ENCODE measurements around the gene ID3. TPM values are rescaled to one million over a fixed set of nuclear protein-coding genes. Genes with fewer than 3 reads are reported as not detected.
"Not testable (repeated sequence)": the region's sequence is repeated elsewhere in the genome, so short reads cannot be mapped to it uniquely, and the experiment has no call there.

ID3 gene
- total RNA-seq, 1 donor from 2014 or later, result 13.5 TPM

DNA sequence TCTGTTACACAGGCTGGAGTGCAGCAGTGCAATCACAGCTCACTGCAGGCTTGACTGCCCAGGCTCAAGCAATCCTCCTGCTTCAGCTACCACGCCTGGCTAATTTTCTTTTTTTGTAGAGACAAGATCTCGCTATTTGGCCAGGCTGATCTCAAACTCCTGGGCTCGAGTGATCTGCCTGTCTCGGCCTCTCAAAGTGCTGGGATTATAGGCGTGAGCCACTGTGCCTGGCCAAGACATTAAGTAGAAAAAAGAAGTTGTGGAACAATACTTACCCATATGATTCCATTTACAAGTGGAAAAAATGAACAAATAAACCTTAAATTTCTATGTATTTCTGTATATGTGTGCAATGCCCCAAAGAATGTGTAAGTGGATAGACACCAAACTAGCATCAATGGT lies 30.3 kb upstream of the ID3 start:
- no peak for DNase-seq (ENCODE audit: low read depth)

DNA sequence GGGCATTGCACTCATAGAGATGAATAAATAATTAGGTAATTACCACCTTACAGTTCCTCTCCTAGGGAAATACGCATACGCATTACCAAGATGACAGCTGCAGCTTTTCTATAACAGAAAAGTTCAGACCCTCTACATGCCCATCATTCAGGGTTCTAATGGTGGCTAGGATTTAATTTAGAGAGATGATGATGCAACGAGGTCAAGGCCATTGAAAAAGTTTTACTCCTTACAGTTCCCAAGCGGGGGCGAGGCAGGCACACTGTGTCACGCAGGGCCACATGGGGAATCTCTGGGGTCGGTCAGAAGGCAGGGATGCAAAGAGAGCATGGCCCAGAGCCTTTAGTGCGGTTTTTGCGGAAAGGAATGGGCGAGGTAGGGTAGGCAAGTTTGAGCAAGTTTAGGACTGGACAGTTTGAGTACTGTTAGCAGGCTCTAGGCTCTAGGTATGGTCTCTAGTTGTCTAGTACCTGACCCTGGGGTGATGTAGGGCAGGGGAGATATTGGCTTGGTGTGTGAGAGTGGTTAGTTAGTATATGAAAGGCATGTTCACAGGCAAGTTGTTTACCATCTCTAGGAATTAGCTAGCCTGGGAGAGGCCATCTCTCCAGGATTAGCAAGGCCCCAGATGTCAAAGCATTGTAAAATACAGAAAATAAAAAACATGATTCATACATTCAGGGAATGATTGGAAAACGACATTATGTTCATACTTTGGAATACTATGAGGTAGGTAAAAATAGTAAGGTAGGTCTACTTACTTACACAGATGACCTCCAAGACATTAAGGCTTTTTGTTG lies 29.6 kb upstream of the ID3 start:
- DNase-seq (ENCODE audit: low read depth), result no peak

DNA sequence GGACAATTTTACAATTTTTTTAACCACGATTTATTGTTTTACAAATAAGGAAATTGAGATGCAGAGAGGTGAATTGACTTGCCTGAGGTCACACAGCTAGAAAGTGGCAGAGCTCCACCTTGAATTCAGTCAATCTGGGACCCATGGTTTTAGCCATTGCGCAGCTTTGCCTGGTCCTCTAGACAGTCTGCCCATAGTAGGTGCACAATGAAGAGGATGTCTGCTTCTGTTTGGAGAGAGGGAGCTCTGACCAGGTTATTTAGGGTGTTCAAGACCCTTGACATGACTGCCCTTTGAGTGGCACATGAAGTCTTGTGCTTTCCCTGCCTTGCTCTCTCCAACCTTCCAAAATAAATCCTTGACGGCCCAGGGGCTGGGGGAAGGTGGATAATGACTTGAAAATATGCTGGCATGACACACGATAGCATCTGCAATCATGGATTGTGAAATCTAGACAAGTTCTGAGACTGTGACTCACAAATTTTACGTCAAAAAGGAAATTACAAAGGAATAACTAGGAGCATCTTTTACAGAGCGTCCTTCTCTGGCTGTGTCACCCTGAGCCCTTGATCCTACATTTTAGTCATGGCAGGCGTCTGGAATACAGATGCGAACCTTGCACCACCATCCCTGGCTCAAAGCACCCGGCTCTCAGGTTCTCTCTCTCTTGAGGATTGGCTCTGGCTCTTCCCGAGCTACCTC lies 26.2 kb upstream of the ID3 start:
- peak; percentile 78 for DNase-seq (ENCODE audit: low read depth)

DNA sequence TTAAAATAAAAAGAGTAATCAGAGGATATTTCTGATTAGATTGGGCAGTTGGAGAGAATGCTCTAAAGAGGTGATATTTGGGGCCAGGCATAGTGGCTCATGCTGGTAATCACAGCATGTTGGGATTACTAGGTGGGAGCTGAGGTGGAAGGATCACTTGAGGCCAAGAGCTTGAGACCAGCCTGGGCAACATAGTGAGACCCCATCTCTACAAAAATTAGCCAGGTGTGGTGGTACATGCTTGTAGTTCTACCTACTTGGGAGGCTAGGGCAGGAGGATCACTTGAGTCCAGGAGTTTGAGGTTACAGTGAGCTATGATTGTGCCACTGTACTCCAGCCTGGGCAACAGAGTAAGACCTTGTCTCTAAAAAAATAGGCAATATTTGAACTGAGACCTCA lies 24.4 kb upstream of the ID3 start:
- not testable (repeated sequence) for DNase-seq (ENCODE audit: low read depth)

DNA sequence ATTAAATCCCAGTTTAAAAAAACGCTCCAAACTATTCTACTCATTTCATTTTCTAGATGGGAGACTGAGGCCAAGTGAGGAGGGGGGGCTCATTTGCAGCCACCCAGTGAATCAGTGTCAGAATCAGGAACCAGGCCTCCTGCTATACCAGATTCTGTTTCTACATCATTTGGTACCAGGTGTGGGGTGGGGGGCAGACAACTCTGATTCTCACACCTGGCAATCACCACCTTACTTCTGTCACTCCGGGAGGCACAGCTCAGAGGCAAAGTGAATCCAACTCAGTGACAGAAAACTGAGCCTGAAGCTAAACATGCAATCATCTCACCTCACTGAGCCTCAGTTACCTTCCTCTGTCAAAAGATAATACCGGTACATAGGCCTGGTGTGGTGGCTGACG lies 23.5 kb upstream of the ID3 start:
- DNase-seq (ENCODE audit: low read depth), result no peak

DNA sequence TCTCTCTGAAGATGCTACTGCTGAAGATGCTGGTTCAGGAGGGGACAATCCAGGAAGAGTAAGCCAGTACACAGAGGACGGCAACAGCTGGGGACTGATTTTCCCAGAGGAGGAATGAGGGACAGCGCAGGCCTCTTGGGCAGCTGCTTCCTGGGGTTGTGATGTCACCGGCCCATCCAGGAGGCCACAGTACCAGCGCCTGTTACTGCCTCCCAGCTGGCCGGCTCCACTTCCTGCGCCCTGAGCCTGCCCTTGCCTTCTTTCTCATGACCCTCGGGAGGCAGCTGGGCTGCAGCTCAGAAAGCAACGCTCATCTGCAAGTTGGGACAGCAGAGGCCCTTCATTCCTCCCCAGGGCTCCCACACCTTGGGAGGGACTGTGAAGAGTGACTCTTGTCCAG lies 21.9 kb upstream of the ID3 start:
- peak; percentile 97 for DNase-seq (ENCODE audit: low read depth)

DNA sequence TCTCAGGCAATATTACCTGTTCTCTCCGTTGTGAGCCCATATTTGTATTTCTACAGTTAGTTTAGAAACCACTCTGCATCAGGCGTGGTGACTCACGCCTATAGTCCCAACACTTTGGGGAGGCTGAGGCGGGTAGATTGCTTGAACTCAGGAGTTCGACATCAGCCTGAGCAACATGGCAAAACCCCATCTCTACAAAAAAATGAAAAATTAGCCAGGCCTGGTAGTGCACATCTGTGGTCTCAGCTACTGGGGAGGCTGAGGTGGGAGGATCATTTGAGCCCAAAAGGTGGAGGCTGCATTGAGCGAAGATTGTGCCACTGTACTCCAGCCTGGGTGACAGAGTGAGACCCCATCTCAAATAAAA lies 19.7 kb upstream of the ID3 start:
- no peak for DNase-seq (ENCODE audit: low read depth)

DNA sequence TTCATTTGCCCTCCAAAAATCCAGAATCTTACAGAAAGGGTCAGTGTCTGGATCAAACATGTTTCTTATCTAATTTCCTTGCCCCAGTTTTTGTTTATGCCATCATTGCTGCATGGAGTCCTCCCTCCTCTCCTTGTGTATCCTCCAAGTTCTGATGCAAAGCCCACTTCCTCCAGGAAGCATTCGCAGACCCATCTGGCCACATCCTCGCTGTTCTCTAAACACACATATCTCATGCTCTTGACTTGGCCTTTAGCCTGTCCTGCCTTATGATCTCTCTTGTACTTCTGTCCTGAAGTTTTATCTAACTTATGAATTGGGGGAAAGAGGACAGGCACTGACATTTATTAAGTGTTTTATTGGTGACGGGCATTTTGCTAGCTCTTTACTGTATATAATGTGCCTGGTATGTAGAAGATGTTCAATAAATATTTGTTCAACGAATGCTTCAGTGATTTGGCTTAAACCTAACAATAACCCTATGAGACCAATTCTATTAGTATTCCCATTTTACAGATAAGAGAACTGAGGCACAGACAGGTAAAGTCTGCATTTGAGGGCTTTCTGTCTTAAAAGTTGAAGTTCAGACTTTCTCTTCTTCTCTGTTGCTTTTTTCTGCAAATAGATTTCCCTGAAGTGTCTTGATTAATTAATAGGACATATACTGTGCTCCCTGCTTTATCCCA lies 19.2 kb upstream of the ID3 start:
- DNase-seq (ENCODE audit: low read depth), result no peak

DNA sequence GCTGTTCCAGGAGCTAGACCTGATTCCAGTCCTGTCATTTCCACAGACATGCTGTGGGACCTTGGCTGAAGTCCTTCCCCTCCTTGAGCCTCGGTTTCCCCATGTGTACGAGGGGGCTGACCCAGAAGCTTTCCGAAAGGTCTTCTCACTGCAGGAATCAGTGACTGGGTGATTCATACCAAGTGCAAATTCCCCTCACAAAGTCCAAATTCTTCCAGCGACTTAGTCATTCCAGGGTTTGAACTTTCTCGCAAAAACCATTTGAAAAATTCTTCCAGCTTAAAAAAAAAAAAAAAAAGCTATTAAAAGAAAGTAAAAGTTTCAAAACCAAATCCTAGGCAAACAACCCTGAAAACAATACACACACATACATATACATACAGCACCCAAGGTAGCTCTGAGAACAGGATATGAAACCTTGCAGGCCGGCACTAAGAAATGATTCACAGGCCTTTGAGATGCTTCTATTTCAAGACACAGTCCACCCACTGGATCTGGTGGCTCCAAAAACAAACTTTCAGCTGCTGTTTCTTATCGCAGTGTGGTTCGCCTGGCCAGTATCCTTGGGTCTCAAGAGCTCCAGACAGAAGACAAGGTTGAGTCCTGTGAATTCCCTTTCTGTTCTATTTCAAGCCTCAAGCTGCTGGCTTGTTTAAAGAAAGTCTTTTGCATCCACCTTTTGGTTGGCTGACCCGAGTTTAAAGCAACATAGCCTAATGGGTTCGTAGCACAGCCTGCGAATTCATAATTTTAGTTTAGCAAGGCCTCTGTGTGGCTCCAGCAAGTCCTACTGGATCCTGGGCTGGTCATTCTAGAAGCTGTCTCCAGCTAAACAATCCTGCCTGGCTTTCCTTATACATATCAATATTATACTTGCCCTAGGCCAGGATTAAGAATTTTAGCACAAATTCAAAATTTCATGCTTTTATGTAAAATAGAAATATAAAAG lies 18.0 kb upstream of the ID3 start:
- peak; percentile 95 for DNase-seq (ENCODE audit: low read depth)

DNA sequence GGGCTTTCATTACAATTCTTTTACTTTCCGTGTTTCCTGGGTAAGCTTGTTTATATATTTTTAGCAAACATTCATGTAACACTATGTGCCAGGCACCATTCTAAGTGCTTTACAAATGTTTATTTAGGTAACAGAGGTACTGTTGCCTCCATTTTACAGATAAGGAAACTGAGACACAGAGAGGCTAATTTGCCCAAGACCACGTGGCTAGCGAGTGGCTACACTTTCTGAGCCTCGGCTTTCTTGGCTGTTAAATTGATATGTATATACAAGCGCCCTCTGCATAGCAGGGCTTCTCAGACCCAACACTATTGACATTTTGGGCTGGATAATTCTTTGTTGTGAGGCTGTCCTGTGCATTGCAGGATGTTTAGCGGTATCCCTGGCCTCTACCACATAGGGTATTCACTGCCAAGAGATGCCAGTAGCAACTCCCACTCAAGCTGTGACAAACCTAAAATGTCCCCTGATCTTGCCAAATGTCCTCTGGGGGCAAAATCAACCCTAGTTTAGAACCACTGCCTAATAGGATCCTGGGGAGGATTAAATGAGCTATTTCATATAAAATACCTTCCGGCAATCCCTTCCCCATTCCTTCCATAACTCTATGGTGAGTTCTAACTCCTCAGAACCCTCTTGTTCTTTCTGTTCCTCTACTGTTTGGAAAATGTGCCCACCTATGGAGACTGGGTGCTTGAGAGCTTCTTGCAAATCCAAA lies 17.2 kb upstream of the ID3 start:
- peak; percentile 28 for DNase-seq (ENCODE audit: low read depth)

DNA sequence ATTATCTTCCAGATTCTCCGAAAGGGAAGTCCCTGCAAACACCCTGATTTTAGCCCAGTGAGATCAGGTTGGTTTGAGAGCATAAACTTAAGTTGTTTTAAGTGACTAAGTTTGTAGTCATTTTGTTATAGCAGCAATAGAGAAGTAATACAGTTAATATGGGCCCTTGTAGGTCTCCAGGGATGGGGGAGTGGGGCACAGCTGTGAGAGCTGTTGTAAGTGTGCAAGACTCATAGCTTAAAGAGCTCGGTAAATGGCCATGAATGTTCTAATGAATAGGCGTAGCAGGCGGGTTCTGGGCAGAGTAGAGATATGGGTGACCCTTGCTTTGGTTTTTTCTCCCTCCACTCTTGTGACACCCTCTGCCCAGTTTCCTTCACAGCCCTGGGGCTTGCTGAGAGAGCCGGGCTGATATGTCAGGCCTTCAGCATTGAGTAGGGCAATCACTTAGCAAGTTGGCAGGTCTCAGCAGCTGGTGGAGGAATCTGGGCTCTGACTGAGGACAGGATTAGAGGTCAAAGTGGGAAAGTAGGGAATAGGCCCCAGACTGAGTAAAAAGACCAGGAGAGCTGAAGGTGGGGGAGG lies 16.0 kb upstream of the ID3 start:
- peak; percentile 49 for DNase-seq (ENCODE audit: low read depth)

DNA sequence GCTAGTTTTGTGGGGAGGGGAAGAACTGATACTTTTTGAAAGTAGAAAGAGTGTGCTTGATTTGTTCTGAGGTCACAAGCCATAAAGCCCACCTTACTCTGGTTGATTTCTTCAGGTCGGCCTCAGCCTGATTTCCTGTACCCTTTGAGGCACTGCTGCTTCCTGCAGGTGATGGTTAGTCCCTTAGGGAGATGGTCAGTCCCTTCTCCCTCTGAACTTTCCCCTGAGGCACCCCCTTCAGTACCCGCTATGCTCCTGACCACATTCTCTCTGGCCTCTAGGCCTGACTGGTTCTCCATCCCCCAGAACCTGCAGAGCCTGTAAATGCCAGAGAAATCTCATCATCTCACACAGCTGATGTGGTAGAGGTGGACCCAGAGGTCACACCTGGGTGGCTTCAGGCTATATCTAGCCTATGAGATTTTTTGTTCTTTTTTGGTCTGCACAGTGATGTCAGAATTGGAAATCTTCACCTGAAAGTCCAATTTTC lies 15.0 kb upstream of the ID3 start:
- no peak for DNase-seq (ENCODE audit: low read depth)

DNA sequence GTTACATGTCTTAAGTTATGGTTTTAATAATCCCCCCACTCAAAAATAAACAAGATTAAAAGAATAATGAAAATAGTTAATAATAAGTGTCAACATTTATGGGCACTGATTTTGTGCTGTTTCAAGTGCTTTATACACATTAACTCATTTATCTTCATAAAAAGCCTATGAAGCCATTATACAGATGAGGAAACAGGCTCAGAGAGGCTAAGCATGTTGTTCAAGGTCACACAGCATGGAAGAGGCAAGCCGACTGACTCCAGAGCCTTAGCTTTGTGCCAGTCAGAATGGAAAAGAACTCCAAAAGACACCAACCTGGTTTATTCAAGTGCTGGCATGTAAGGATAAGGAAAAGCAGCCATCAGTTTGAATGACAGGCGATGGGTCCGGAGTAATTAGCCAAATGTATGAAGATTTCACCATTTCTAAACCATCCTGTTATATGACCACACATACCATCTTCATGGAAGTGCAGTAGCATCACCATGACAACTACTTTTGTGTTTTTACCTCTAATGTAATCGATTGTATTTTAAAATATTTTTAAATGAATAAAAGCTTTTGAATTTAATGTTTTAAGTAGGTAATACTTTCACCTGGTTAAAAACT lies 14.4 kb upstream of the ID3 start:
- no peak for DNase-seq (ENCODE audit: low read depth)

DNA sequence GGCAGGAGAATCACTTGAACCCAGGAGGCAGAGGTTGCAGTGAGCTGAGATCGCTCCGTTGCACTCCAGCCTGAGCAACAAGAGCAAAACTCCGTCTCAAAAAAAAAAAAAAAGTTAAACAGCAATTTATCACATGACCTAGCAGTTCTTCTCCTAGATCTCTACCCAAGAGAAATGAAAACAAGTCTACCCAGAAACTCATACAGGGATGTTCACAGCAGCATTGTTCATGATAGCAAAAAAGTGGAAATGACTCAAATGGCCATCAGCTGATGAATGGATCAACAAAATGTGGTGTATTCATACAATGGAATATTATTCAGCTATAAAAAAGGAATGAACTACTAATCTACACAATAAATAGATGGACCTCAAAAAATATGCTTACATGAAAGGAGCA lies 12.2 kb upstream of the ID3 start:
- DNase-seq (ENCODE audit: low read depth), result no peak

DNA sequence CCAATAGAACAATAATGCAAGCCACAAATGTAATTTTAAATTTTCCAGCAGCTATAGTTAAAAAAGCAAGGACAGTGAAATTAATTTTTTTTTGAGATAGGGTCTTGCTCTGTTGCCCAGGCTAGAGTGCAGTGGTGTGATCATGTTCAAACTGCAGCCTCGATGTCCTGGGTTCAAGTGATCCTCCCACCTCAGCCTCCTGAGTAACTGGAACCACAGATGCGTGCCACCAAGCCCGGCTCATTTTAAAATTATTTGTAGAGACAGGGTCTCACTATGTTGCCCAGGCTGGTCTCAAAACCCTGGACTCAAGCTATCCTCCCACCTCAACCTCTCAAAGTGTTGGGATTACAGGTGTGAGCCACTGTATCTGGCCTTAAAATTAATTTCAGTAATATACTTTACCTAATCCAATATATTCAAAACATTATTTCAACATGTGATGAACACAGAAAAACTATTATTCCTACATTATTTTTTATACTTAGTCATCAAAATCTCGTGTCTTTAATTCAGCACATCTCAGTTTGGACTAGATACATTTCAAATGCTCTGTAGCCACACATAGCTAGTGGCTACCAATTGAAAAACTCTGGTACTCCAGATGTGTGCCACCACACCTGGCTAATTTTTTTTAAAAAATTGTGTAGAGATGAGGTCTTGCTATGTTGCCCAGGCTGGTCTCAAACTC lies 10.8 kb upstream of the ID3 start:
- DNase-seq (ENCODE audit: low read depth), result no peak

DNA sequence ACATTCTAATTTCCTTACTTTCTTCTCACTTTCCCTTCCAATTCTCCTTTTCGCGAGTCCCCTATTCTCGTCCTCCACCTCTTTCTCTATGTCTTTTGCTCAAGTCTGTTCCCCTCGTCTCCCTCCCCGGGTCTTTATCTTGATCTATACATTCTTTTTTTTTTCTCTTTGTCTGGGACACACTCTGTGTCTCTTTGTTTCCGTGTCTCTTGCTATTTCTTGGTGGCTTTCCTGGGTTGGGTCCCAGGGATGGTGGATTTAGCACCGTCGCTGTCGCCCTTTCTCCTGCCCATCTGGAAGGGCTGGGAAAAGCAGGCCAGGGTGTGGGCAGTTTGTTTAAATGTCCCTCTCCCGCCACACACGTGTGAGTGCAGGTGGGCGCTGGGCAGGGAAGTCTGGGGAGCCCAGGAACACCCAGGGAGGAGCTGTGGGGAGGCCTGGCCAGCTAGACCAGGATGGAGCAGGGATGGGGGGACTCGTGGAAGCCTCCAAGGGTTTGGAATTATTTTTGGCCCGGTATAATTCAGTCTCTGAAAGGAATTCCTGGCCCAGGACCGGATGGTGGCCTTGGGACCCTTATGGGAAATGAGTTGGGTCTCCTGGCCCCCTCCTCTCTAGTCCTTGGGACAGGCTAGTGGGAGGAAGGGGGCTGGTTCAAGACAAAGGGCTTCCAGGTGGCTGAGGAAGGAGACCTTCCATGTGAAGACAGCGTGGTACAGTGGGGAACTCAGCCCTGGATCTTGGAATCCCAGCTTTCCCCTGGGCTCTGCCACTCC lies 9.5 kb upstream of the ID3 start:
- DNase-seq (ENCODE audit: low read depth), result no peak

DNA sequence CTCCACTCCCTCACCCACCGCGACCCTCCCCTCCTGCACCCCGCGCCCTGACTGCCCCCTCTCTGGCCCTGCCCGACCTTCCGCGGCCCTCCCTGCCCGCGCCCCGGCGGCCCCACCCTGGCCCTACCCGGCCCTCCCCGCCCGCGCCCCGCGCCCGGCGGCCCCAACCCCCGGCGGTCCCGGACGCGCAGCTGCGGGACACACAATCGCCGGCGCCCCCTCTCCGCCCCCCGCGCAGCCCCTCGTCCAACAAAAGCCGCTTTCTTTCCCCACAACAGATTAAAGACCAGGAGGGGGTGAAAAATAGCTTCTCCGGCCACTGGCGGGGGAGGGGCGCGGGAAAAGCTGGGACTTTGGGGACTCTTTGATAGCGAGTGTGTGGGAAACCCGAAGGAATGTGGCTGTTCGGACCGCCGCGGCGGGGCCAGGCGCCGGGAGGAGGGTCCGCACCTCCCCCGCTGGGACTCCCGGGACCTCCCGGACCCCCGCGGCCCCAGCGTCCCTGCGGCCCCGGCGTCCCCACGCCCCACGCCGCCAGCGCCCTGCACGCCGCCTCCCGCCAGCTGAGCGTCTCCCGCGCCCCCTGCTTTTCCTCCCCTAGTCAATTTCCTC lies 8.8 kb upstream of the ID3 start:
- peak; percentile 20 for DNase-seq (ENCODE audit: low read depth)

DNA sequence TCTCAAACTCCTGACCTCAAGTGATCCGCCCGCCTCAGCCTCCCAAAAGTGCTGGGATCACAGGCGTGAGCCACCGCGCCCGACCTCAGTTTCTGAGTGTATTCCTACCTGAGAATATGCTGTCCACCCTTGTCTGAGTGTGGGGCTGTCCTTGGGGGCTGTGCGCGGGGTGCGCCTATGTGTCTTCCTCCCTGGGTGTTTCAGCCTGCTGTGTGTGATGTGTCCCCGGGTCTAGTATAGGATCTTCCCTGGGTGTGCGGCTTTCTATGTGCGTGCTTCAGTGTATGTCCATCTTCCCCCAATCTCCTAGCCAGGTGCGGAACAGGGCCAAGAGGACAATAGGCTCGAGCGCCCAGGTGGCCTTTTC lies 8.3 kb upstream of the ID3 start:
- DNase-seq (ENCODE audit: low read depth), result no peak
